Measurements from ENCODE around the gene DNM3.

GRCh38 chr1:172397221-172397620 lies 555.9 kb downstream of the DNM3 start:
- TF ChIP-seq FOXM1 (IDR thresholded peaks at IDR 0.05; ENCODE audit: borderline replicate concordance) = no peak
- TF ChIP-seq BHLHE40 (IDR thresholded peaks at IDR 0.05; ENCODE audit: borderline replicate concordance) = no peak
- no peak for TF ChIP-seq SUZ12 (IDR thresholded peaks at IDR 0.05)
- TF ChIP-seq TARDBP (IDR thresholded peaks at IDR 0.05) = no peak
- no peak for TF ChIP-seq ELF4 (IDR thresholded peaks at IDR 0.05)
- no peak for TF ChIP-seq ARNT (IDR thresholded peaks at IDR 0.05)
- no peak for TF ChIP-seq NFRKB (IDR thresholded peaks at IDR 0.05)
- no peak for TF ChIP-seq LEF1 (IDR thresholded peaks at IDR 0.05; ENCODE audit: borderline replicate concordance)
- TF ChIP-seq PKNOX1 (IDR thresholded peaks at IDR 0.05) = no peak
